NOMO-1 treated with dmso at 0.1 percent for 144 hours (cell line): ENCODE results near the gene SPINT3.
A peak's percentile ranks its signal among the peaks of the same experiment; 100 is the strongest.

Experiments
- DNase-seq: peaks from one replicate; lab custom pipeline; 2025; ENCODE audit not compliant: unreplicated experiment; lab: John Stamatoyannopoulos, UW

SPINT3 gene, protein sequence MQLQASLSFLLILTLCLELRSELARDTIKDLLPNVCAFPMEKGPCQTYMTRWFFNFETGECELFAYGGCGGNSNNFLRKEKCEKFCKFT

DNA sequence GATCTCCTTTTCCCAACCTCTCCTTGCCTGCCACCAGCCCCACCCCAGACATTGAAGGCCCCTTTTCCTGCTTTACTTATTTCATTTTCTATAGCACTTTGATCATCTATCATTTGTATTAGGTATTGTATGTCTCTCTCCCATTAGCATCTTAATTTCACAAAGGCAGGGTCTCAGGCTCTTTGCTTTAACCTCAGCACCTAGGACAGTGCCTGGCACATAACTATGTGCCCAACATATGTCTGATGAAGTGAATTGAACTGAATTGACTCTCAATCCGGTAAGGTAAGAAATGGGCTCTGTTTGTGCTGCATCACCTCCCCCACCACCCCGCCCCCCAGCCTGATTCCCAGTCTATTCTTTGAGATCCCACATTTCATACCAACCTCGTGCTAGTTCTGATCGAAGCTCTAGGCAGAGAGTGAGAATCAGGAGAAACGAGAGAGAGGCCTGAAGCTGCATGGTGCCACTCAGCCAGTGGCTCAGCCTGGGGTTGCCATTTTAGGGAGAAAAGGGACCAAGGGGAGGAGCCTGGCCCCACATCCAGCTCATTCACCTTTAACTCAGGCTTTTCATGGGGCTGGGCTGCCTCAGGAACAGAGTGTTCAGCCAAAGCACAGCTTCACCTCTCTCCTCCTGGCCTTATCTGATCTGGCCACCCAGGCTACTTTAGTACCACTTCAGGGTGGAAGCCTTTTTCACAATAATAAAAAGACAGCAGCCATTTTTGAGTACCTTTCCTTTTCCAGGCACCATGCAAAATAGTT, at the start of gene SPINT3:
TSS of gene SPINT3 (minus strand) at position 476 of the 767 bp plus-strand sequence. CDS start at position 462, 14 bp downstream.
- no peak for DNase-seq

DNA sequence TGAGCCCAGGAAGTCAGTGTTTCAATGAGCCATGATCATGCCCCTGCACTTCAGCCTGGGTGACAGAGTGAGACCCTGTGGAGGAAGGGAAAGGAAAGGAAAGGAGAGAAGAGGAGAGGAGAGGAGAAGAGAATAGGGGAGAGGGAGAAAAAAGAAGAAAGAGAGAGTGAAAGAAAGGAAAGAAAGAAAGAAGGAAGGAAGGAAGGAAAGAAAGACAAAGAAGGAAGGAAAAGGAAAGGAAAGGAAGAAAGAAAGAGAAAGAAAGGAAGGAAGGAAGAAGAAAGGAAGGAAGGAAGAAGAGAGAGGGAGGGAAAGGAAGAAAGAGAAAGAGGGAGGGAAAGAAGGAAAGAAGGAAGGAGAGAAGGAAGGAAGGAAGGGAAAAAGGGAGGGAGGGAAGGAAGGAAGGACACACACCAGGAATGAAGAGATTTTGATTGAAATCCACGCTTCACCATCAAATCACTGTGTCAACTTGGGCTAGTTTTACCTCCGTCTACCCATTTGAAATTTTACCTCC, 49.4 kb upstream of the SPINT3 start:
- no peak for DNase-seq

DNA sequence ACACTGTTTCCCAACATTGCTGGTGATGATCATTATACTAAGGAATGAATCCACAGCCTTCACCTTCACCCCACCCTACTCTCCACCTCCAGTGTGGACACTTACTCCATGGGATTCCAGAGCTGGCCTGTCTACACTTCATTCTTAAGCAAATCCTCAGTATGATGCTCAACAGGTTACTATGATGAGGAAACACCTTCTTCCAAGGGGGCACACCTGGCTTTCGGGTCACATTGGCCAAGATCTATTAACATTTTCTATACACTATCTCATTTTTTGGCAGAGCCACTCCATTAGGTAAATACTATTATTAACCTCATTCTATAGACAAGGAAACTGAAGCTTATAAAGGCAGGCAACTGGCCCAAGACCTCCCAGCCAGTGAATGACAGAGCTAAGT, 39.8 kb upstream of the SPINT3 start:
- DNase-seq = no peak

DNA sequence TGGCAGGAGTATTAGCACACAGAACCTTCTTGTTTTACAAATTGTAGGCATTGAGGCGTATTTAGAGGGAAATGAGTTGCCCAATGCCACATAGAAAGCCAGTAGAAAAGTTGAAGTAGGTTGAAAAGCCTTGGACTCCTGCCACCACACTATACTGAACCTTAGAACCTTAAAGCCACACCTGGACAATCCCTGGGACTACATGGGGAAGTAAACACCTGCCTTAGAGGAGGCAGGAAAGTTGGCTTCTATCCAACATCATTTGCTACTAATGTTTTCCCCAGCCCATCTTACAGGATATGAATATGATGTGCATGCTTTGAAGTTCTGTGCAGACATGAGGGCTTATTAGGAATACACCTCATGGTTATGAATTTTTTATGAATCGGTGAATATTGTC, 37.0 kb upstream of the SPINT3 start:
- DNase-seq = no peak

DNA sequence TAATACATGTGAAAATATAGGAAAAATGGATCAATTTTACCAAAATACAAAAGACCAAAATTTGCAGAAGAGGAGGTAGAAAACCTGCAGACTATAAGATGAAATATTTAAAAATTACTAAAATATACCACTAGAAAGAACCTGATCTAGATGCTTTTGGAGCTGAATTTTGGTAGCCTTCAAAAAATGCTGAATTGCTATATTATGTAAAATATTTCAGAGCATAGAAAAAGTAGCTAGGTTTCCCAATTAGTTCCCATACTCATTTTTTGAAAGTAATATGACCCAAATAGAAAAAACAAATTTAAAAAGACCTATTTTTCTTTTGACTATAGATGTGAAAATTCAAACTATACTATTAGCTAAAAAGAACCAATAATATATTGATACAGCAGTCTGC, 35.3 kb upstream of the SPINT3 start:
- no peak for DNase-seq

DNA sequence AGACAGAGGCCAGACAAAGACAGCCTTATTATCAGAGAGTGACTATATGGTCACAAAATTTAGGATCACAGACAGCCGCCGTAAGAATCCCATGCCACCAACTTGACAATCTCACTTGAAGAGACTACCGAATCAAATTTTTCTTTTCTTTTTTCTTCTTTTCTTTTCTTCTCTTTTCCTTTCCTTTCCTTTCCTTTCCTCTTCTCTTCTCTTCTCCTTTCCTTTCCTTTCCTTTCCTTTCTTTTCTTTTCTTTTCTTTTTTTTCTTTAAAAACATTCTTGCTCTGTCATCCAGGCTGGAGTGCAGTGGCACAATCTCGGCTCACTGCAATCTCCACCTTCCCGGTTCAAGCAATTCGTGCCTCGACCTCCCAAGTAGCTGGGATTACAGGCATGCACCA, 33.0 kb upstream of the SPINT3 start:
- DNase-seq = no peak

DNA sequence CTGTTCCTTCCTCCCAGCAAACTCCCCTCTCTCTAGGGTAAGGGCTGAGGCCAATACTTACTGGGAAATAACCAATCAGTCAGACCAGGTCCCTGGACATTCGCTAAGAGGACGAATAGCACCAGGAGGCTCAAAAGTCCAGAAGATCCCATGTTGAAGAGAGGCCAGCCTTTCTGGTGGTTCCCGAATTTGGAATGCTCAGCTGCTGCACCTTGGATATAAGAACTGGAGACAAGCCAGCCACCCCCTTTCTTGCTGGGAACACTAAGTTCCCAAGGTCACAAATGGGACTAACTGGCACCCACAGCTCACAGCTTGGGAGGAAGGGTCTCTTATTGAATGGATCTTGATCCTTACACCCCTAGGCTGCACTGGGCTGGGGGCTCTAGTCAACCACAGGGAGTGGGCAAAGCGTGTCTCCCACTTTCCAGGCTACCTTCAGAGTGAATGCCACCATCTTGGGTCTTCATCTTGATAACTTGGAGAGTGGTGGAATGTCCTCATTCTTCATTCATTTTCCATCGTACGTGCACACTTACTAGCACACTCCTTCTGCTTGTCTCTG, 31.9 kb upstream of the SPINT3 start, which contains the start of gene EPPIN:
TSS of gene EPPIN (minus strand) at position 196 of the 565 bp plus-strand sequence. CDS start at position 152, 44 bp downstream.
- DNase-seq = no peak

DNA sequence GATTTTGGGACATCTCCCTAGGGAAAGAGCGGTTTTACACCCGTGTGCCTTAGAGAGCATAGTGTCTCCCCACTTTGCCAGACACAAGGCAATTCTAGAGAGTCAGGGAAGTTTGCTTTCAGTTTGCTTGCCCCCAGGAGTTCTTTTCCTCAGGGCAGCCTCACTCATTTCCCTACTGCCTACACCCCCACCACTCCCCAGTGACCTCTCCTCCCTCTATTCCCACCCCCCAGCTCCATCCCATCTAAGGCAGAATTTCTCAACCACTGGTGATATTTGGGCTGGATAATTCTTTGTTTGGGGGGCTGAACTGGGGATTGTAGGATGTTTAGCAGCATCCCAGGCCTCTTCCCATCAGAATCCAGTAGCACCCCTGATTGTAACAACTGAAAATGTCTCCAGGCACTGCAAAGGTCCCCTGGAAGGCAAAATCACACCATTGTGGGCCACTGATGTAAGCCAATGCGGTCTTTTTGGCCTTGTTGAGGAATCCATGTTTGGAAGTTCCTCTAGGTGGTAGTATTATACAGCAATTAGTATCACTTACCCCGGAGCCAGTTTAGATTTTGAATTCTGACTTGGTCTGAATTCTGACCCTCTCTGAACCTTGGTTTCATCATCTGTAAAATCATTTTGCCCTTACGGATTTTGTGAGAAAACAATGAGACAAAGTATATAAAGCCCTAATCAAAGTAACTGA, 30.5 kb upstream of the SPINT3 start:
- no peak for DNase-seq

DNA sequence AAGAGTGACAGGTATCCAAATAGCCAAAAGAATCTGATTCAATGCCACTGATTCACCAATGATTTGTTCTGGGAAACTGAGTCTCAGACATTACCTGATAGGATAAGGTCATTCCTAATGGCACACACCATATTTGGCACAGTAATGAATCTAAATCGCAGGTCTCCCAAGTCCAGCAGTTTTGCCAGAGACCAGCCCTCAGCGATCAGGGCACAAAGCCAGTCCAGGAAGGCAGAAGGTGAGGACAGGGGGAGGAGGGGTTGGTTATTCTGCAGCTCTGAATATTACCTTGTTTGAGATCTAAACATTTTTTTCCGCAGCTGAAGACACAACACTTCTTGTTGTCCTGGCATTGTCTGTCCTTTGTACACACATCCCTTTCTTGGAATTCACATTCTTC, 29.9 kb upstream of the SPINT3 start:
- no peak for DNase-seq

DNA sequence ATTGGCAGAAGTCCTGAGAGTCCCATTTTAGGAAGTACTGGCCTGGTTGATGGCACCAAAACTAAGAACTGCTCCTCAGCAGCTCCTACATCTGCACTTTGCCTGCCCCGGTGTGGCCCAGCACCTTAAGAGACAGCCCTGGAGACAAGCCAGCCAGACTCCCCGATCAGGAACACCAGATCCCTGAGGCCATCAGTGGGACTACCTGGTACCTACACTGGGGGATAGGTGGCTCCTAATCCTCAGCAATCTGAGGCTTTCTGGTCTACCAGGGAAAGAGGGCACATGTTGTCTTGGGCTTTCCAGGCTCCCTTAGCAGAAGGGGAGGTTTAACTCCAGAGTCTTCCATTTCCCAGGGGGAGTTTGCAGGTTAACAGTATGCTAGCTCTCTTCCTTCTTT, 24.0 kb upstream of the SPINT3 start, which contains the start of gene WFDC6:
TSS of gene WFDC6 (minus strand) at position 101 of the 400 bp plus-strand sequence. CDS start at position 26, 75 bp downstream.
- no peak for DNase-seq

DNA sequence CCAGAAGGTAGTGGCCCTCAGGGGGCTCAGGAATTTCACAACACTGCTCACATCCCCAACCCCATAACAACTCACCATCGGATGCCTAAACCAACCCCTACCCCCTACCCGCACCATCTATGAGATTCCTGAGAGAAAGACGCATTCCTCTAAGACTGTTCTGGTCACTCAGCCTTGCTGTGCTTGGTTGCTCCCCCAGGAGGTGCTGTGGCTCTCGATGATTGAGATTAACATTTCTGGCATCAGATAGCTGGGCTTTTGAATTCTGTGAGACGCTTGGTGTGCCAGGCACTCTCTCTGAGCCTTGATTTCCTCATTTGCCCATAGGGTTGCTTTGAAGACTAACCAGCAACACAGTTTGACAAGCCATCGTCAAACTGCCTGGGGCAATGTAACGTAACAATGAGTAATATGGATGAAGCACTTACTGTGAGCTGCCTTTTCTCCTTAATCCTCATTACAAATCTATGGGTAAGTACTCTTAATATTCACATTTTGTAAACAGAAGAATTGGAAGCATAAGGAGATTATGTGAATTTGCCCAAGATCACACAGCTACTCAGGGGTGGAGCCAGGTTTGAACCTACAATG, 22.9 kb upstream of the SPINT3 start:
- DNase-seq = no peak

DNA sequence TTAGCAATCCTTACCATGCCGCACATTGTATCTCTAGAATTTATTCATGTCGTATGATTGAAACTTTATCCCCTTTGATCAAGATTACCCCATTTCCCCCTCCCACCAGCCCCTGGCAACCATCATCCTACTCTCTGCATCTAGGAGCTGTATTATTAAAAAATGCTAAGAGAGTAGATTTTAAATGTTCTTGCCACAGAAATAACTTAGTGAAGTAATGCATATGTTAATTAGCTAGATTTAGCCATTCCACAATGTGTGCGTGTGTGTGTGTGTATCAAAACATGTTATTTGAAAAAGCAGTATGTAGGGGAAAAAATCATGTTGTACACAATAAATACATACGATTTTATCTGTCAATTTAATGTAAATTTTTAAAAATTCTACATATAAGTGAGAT, 11.9 kb upstream of the SPINT3 start:
- DNase-seq = no peak

DNA sequence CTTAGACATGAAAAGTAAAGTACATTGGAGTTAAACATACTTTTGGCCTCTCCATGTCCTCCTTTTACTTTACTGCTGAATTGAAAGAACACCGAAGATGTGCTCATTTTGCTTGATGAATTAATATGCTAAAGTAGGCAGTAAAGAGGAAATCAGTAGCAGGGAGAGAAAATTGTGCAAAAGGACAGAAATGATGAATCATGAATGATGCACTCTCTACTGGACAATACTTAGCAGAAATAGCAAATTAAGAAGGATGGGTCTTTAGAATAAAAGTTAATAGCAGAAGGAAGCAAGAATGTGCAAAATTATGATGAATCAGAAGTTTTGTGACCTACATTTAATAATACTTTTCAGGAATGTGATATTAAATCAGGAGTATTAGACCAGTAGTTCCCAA, 8.4 kb upstream of the SPINT3 start:
- DNase-seq = peak; percentile 1

DNA sequence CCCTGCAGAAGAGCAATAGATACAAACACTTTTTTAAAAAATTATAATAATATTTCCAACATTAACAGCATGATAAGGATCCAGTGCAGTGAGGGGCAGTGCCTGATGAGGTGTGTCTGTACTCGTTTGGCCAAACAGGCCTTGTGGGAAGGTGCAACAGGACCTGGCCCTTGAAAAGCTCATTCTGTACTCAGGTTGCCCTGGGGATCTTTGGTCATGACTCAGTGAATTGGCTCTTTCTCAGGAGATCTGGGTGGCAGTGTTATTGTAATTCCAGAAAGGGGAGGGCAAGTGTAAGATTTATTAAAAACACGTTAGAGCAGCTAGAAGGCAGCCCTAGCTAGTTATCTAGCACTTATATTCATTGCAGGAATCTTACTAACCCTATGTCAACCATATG, 2.9 kb upstream of the SPINT3 start:
- no peak for DNase-seq

DNA sequence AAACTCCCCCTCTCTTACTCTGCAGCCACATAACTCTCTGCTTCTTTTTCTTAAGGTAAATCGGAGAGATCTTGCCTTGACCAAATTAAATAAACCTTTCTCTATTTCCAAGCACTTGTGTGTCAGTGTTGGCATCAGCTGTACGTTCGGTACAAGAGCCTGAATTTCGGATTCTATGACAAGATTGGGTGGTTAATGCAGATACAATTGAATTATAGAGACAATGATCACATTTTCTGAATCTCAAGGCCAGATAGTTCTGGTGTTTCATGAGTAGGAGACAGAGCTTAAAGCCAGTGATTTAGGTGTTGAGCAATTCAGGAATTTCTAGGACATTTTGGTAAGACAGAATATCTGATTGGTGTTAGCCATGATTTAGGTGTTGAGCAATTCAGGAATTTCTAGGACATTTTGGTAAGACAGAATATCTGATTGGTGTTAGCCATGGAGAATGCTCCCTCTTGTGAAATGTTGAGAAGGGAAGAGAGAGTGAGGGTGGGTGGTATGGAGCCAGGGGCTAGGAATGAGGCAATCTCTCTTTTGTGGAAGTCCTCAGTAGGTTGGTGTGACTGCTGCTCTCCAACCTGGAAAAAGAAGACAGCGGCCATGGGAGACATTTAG, 5.1 kb downstream of the SPINT3 start:
- no peak for DNase-seq

DNA sequence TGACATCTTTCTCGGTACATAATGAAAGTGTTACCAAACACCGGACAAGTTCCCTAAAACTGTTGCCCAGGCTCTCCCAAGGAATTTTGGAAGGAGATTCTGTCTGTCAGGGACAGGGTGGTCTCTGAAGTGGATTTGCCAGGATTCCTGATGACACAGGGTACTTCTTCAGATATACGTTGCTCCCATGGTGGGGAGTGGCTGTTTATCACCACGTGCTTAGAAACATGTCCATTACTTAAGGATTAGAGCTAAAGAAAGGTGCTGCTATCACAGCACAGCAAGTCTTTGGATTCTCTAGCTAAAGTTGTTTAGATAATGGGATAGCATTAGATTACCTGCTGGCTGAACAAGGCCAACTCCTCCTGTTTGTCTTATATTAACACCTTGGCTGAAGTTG, 6.3 kb downstream of the SPINT3 start:
- no peak for DNase-seq

DNA sequence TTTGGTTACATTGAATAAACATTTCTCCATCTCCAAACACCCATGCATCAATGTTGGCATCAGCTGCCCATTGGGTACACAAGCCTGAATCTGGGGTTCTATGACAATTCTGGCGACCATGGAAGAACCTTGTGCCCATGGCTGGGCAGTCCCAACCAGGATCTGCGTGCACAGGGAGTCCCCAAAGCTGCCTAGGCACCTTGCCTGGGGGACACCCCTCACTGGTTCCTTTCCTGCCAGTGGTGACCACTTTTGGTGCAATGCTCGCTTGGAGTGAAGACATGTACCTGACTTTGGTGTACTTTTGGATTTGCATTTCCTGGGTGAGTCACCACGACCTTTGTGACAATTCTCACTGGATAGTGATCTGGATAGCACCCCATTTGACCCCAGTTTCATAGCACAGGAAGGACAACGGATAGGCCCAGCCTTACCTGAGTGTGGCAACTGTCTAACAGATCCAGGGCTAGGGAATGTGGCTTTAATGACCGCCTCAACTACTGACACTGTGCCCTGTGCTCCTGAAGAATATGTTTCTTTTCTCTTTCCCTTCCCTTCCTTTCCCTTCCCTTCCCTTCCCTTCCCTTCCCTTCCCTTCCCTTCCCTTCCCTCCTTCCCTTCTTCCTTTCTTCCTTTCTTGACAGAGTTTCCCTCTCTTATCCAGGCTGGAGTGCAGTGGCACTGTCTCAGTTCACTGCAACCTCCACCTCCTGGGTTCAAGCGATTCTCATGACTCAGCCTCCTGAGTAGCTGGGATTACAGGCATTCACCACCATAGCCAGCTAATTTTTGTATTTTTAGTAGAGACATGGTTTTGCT, 7.1 kb downstream of the SPINT3 start:
- DNase-seq = no peak

DNA sequence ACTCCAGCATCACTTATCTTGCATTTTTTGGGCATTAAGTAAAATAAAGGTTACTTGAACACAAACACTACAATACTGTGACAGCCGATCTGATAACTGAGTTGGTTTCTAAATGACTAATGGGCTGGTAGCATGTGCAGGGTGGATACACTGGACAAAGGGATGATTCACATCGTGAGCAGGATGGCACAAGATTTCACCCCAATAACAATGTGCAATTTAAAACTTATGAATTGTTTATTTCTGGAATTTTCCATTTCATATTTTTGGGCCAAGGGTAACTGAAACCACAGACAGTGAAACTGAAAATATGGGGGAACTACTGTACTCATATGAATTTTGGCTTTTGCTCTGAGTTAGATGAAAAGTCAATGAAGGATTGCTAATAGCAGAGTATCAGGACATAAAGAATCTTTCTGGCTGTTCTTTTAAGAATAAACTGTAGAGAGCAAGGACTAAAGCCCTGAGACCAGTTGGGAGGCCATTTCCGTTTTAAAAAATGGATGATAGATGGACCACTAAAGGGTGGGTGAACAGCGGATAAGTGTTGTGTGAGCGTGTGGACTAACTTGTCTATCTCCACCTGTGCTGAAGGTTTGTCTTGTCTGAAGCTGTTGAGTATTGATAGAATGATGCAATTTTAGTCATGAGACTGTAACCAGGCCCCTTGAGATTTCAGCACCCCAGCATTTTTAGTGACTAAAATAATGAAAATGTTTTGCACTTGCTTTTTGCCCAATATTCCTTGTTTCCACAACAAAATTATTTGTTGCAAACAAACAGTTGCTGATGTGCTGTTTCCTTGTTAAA, 8.2 kb downstream of the SPINT3 start:
- no peak for DNase-seq

DNA sequence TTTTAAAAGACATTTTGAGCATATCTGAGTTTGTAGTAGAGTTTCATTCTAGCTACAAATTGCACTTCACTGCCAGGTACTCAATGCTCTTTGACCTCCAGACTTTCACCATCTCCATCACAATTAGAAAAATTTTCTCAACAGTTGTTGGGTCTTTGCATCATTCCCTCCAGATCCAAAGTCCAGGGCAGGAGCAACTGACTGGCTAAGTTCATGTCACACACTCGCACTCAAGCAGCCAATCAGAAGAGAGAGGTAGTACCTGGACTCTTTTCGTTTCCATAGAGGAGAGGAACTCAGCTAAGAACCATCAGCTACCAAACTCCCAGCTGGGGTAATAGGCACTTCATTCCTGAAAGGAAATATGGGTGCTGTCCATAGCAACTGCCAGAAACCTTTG, 9.0 kb downstream of the SPINT3 start:
- no peak for DNase-seq
